DOHH2 (cell line): ENCODE data around the gene SORBS2.

Experiments used
- H3F3A ChIP-seq: fragments of 200-600 bp; sonication (generic), shearing (Covaris generic); 2 replicates; pipeline ENCODE4 v1.6.0; 2016; ENCODE audit warnings: antibody characterized with exemption, mild to moderate bottlenecking; ENCODE audit not compliant: control insufficient read depth, insufficient read depth
- H3K27ac ChIP-seq: fragments of 200-600 bp; sonication (generic); 2 replicates; pipeline ENCODE4 v1.5.1; 2014; ENCODE audit warnings: low read depth, mild to moderate bottlenecking, low read length, moderate library complexity
- H3K27me3 ChIP-seq: fragments of 200-600 bp; sonication (generic); 2 replicates; pipeline ENCODE4 v1.6.1; 2014; ENCODE audit warnings: mild to moderate bottlenecking, low read length, mixed read lengths; ENCODE audit not compliant: control insufficient read depth
- H3K36me3 ChIP-seq: fragments of 200-600 bp; sonication (generic); 2 replicates; pipeline ENCODE4 v1.6.1; 2014; ENCODE audit warnings: mild to moderate bottlenecking, low read length, moderate library complexity, mixed read lengths; ENCODE audit not compliant: control insufficient read depth
- H3K4me1 ChIP-seq: fragments of 200-600 bp; sonication (generic); 2 replicates; pipeline ENCODE4 v1.6.1; 2014; ENCODE audit warnings: mild to moderate bottlenecking, low read length, mixed read lengths; ENCODE audit not compliant: control insufficient read depth
- H3K4me2 ChIP-seq: fragments of 200-600 bp; sonication (generic); 2 replicates; pipeline ENCODE4 v1.6.0; 2014; ENCODE audit warnings: mild to moderate bottlenecking, low read length, moderate library complexity
- H3K4me3 ChIP-seq: fragments of 200-600 bp; sonication (generic); 2 replicates; pipeline ENCODE4 v1.5.1; 2014; ENCODE audit warnings: mild to moderate bottlenecking, low read length, mixed read lengths
- H3K79me2 ChIP-seq: fragments of 200-600 bp; sonication (generic); 2 replicates; pipeline ENCODE4 v1.6.1; 2014; ENCODE audit warnings: mild to moderate bottlenecking, low read length, mixed read lengths; ENCODE audit not compliant: control insufficient read depth
- H3K9me2 ChIP-seq: fragments of 200-600 bp; sonication (generic); replicated peaks from 2 replicates; pipeline ENCODE4 v1.6.1; 2014; ENCODE audit warnings: mild to moderate bottlenecking, low read length, mixed read lengths; ENCODE audit not compliant: control insufficient read depth
- H3K9me3 ChIP-seq: fragments of 200-600 bp; sonication (generic); 2 replicates; pipeline ENCODE4 v1.6.1; 2014; ENCODE audit warnings: antibody characterized with exemption, low read length, mixed read lengths; ENCODE audit not compliant: control insufficient read depth, insufficient read depth
- H4K20me1 ChIP-seq: fragments of 200-600 bp; sonication (generic); 2 replicates; pipeline ENCODE4 v1.6.0; 2014; ENCODE audit warnings: low read depth, mild to moderate bottlenecking, antibody characterized with exemption, low read length, moderate library complexity; ENCODE audit not compliant: control insufficient read depth, insufficient read depth
- EZH2phosphoT487 ChIP-seq: fragments of 200-600 bp; sonication (generic); IDR thresholded peaks from 2 replicates; pipeline ENCODE4 v1.6.1; 2017; ENCODE audit warnings: borderline replicate concordance, mild to moderate bottlenecking, antibody characterized with exemption, low read length, moderate library complexity, mixed read lengths
- TF ChIP-seq, protein P1 (sequence below): fragments of 200-600 bp; sonication (generic); IDR thresholded peaks from one replicate; pipeline ENCODE4 v1.5.1; 2014; ENCODE audit warnings: antibody characterized with exemption, mild to moderate bottlenecking, low read depth, low read length; ENCODE audit not compliant: poor library complexity, severe bottlenecking

SORBS2 gene

DNA sequence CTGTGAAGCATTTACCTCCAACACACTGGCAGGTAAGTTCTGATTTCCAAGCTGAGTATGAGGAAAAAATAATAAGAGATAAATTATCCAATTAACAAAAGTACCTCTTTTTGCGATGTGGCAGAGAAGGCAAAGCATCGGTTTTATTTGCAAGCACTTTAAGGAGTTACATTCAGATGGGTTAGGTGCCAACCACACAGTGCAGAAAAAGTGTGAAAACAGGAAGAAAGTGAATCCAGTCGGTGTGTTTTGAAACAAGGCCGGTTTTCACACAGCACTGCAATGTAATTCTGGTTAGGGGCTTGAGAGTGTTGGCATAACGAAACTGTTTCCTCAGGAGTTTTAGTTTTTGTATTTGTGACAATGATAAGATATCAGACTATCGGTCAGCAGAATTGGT is 145.8 kb downstream of the SORBS2 start:
- Histone ChIP-seq H4K20me1 (no peaks in the 10 kb centered on the region), H3K27ac (no peak overlapping the region), H3K4me2 (no peak overlapping the region), H3K27me3 (no peaks in the 10 kb centered on the region), H3K9me3 (no peaks in the 10 kb centered on the region), H3K36me3 (no peaks in the 10 kb centered on the region), H3K79me2 (no peaks in the 10 kb centered on the region), H3F3A (no peaks in the 10 kb centered on the region), H3K4me3 (no peak overlapping the region), H3K9me2 (no peaks in the 10 kb centered on the region), H3K4me1 (no peaks in the 10 kb centered on the region)
- TF ChIP-seq EZH2phosphoT487, result no peak
- TF ChIP-seq, protein P1, sequence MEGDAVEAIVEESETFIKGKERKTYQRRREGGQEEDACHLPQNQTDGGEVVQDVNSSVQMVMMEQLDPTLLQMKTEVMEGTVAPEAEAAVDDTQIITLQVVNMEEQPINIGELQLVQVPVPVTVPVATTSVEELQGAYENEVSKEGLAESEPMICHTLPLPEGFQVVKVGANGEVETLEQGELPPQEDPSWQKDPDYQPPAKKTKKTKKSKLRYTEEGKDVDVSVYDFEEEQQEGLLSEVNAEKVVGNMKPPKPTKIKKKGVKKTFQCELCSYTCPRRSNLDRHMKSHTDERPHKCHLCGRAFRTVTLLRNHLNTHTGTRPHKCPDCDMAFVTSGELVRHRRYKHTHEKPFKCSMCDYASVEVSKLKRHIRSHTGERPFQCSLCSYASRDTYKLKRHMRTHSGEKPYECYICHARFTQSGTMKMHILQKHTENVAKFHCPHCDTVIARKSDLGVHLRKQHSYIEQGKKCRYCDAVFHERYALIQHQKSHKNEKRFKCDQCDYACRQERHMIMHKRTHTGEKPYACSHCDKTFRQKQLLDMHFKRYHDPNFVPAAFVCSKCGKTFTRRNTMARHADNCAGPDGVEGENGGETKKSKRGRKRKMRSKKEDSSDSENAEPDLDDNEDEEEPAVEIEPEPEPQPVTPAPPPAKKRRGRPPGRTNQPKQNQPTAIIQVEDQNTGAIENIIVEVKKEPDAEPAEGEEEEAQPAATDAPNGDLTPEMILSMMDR, result no peak

DNA sequence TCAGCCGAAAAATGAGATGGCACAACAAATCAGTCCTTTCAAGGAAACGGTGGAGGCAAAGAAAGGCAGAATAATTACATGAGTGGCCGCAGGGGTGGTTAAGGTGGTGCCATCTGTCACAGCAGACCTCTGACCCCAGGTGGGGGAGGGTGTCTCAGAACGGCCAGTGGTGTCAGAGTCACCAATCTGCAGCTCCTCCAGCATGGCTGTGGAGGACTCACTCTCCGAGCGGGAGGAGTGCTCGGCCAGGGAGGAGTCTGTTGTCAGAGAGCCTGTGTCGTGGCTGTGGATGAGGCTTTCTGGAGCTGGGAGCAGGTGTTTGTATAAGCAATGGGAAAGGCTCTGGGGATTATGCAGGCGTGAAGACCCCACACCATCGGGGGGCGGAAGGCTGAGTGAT is 146.3 kb downstream of the SORBS2 start:
- H3K27me3 ChIP-seq, result no peaks in the 10 kb centered on the region
- TF ChIP-seq, protein P1, result no peak
- no peak for TF ChIP-seq EZH2phosphoT487
- H3K4me2 ChIP-seq, result no peak overlapping the region
- no peaks in the 10 kb centered on the region for H3K9me2 ChIP-seq
- H3K36me3 ChIP-seq, result no peaks in the 10 kb centered on the region
- H3K27ac ChIP-seq, result no peak overlapping the region
- H3F3A ChIP-seq, result no peaks in the 10 kb centered on the region
- no peaks in the 10 kb centered on the region for H3K4me1 ChIP-seq
- no peaks in the 10 kb centered on the region for H3K79me2 ChIP-seq
- no peaks in the 10 kb centered on the region for H4K20me1 ChIP-seq
- no peaks in the 10 kb centered on the region for H3K9me3 ChIP-seq
- no peak overlapping the region for H3K4me3 ChIP-seq

DNA sequence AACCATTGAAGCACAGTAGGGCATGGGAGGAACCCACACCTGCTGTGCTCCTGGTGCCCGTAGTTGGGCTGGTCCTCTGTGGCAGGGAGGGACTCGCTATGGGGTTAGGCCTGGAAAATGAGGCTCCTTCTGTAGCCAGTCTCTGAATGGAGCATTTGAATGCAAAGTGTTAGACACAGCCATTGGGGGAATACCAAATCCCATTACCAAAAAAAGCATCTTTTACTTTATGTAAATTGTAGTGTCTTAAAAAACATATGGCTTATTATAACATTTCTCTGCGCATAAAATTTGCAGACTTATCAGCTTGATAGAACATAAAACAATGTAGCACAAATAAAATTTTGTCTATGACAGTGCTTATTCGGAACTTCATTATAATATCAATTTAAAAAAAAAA is 147.5 kb downstream of the SORBS2 start:
- H3K9me3 ChIP-seq, result no peaks in the 10 kb centered on the region
- no peak overlapping the region for H3K4me2 ChIP-seq
- H3K4me3 ChIP-seq, result no peak overlapping the region
- no peaks in the 10 kb centered on the region for H3K36me3 ChIP-seq
- no peaks in the 10 kb centered on the region for H3F3A ChIP-seq
- no peaks in the 10 kb centered on the region for H4K20me1 ChIP-seq
- no peaks in the 10 kb centered on the region for H3K4me1 ChIP-seq
- no peak for TF ChIP-seq EZH2phosphoT487
- TF ChIP-seq, protein P1, result no peak
- H3K79me2 ChIP-seq, result no peaks in the 10 kb centered on the region
- no peak overlapping the region for H3K27ac ChIP-seq
- no peaks in the 10 kb centered on the region for H3K9me2 ChIP-seq
- H3K27me3 ChIP-seq, result no peaks in the 10 kb centered on the region
